Hepatocyte (in vitro differentiated cells): ENCODE results near the gene MED15. TPM values are rescaled to one million over a fixed set of nuclear protein-coding genes. Genes with fewer than 3 reads are reported as not detected.

Experiments used
- DNase-seq: peaks from one replicate; pipeline ENCODE4 v3.0.0-alpha.2; 2016; ENCODE audit warnings: low spot score
- H2AFZ ChIP-seq: fragments of 200-600 bp; sonication (generic); 2 replicates; pipeline ENCODE4 v1.6.0; 2016; ENCODE audit warnings: antibody characterized with exemption, mild to moderate bottlenecking
- H3K27ac ChIP-seq: fragments of 200-600 bp; sonication (generic); 2 replicates; pipeline ENCODE4 v1.5.1; 2016; ENCODE audit warnings: mild to moderate bottlenecking
- H3K27me3 ChIP-seq: fragments of 200-600 bp; sonication (generic); 2 replicates; pipeline ENCODE4 v1.6.1; 2016
- H3K36me3 ChIP-seq: fragments of 200-600 bp; sonication (generic); replicated peaks from 2 replicates; pipeline ENCODE4 v1.5.1; 2016; ENCODE audit warnings: low read depth; ENCODE audit not compliant: insufficient read depth
- H3K4me1 ChIP-seq: fragments of 200-600 bp; sonication (generic); 2 replicates; pipeline ENCODE4 v1.5.1; 2016; ENCODE audit warnings: mild to moderate bottlenecking, moderate library complexity; ENCODE audit not compliant: insufficient read depth
- H3K4me2 ChIP-seq: fragments of 200-600 bp; sonication (generic); 2 replicates; pipeline ENCODE4 v1.6.0; 2016
- H3K4me3 ChIP-seq: fragments of 200-600 bp; sonication (generic); 2 replicates; pipeline ENCODE4 v1.5.1; 2016; ENCODE audit warnings: mild to moderate bottlenecking
- H3K79me2 ChIP-seq: fragments of 200-600 bp; sonication (generic); 2 replicates; pipeline ENCODE4 v1.6.0; 2017; ENCODE audit warnings: mild to moderate bottlenecking
- H3K9me2 ChIP-seq: fragments of 200-600 bp; sonication (generic); replicated peaks from 2 replicates; pipeline ENCODE4 v1.6.0; 2017; ENCODE audit warnings: mild to moderate bottlenecking; ENCODE audit not compliant: insufficient read depth
- H3K9me3 ChIP-seq: fragments of 200-600 bp; sonication (generic); 2 replicates; pipeline ENCODE4 v1.5.1; 2016; ENCODE audit warnings: low read depth, mild to moderate bottlenecking
- H4K20me1 ChIP-seq: fragments of 200-600 bp; sonication (generic); 2 replicates; pipeline ENCODE4 v1.6.0; 2016; ENCODE audit warnings: mild to moderate bottlenecking; ENCODE audit not compliant: insufficient read depth, poor library complexity, severe bottlenecking
- CTCF ChIP-seq: fragments of 200-600 bp; sonication (generic); IDR thresholded peaks from 2 replicates; pipeline ENCODE4 v1.5.1; 2016; ENCODE audit warnings: antibody characterized with exemption, mild to moderate bottlenecking; ENCODE audit not compliant: poor library complexity
- EZH2 ChIP-seq: fragments of 200-600 bp; sonication (generic); IDR thresholded peaks from 2 replicates; pipeline ENCODE4 v1.6.1; 2016; ENCODE audit warnings: antibody characterized with exemption, mild to moderate bottlenecking, borderline replicate concordance
- EZH2phosphoT487 ChIP-seq: fragments of 200-600 bp; sonication (generic); IDR thresholded peaks from one replicate; pipeline ENCODE4 v1.6.1; 2018; ENCODE audit warnings: antibody characterized with exemption, mild to moderate bottlenecking, low read depth, moderate library complexity; ENCODE audit not compliant: unreplicated experiment, severe bottlenecking
- WGBS: methylation state at CpG from one replicate; pipeline ENCODE4 v1.1.6; 2016; ENCODE audit warnings: low lambda C conversion rate; ENCODE audit errors: missing lambda C conversion rate; 5-methylcytosine and 5-hydroxymethylcytosine counted together
- polyA plus RNA-seq: library from polyadenylated mRNA; unstranded; fragments of >200 nt; fragmentation: Nextera tagmentation; extraction: Ambion mirVana; gene quantifications from 2 replicates; pipeline ENCODE4 v1.2.1, GENCODE V29; 2016
- total RNA-seq: library from RNA; depleted of rRNA; stranded (reverse); fragments of >200 nt; gene quantifications from 2 replicates; pipeline ENCODE4 v1.2.3, GENCODE V29; 2014

The MED15 gene
- total and polyA plus RNA-seq, 2 experiments from 2014 or later = 31.5 to 53.1 TPM

GRCh38 chr22:20613301-20613700 is 105.9 kb downstream of the MED15 start:
- Histone ChIP-seq H3K27ac (no peak overlapping the region), H2AFZ (no peak overlapping the region), H3K4me3 (no peak overlapping the region), H3K9me3 (no peaks in the 10 kb centered on the region), H3K79me2 (no peaks in the 10 kb centered on the region), H3K4me2 (no peak overlapping the region), H3K4me1 (no peaks in the 10 kb centered on the region), H3K9me2 (no peaks in the 10 kb centered on the region), H3K27me3 (no peaks in the 10 kb centered on the region), H3K36me3 (no peaks in the 10 kb centered on the region), H4K20me1 (no peaks in the 10 kb centered on the region)
- WGBS = 92% methylated on average over 6 of the region's 6 CpGs
- TF ChIP-seq EZH2phosphoT487 = no peak
- no peak for TF ChIP-seq EZH2
- TF ChIP-seq CTCF = no peak
- no peak for DNase-seq

- TF ChIP-seq EZH2phosphoT487 = no peak
- no peak for TF ChIP-seq CTCF
- TF ChIP-seq EZH2 = no peak
- Histone ChIP-seq H3K27ac (no peak overlapping the region), H3K4me3 (no peak overlapping the region), H3K9me2 (no peaks in the 10 kb centered on the region), H3K36me3 (no peaks in the 10 kb centered on the region), H2AFZ (no peak overlapping the region), H3K4me1 (no peaks in the 10 kb centered on the region), H4K20me1 (no peaks in the 10 kb centered on the region), H3K4me2 (no peak overlapping the region), H3K27me3 (no peaks in the 10 kb centered on the region), H3K79me2 (no peaks in the 10 kb centered on the region), H3K9me3 (no peaks in the 10 kb centered on the region)
- no peak for DNase-seq
- WGBS = 63% methylated on average over 5 of the region's 6 CpGs
Measured at GRCh38 chr22:20615021-20615420, 107.6 kb downstream of the MED15 start.

GRCh38 chr22:20615533-20616450 is 108.4 kb downstream of the MED15 start:
- Histone ChIP-seq H3K9me3 (no peaks in the 10 kb centered on the region), H3K27ac (no peak overlapping the region), H3K4me1 (no peaks in the 10 kb centered on the region), H3K36me3 (no peaks in the 10 kb centered on the region), H3K27me3 (no peaks in the 10 kb centered on the region), H3K4me3 (no peak overlapping the region), H4K20me1 (no peaks in the 10 kb centered on the region), H3K4me2 (no peak overlapping the region), H2AFZ (no peak overlapping the region), H3K79me2 (no peaks in the 10 kb centered on the region), H3K9me2 (no peaks in the 10 kb centered on the region)
- no peak for DNase-seq
- TF ChIP-seq EZH2 (no peak), EZH2phosphoT487 (no peak), CTCF (no peak)
- 81% methylated on average over 19 of the region's 19 CpGs for WGBS
